Cardiac atrium fibroblast (primary cell): ENCODE results near the gene GLIPR1. TPM values are rescaled to one million over a fixed set of nuclear protein-coding genes. Genes with fewer than 3 reads are reported as not detected.

Source experiments
- total RNA-seq: library from RNA; depleted of rRNA; stranded (reverse); fragments of >200 nt; gene quantifications from 2 replicates; pipeline ENCODE4 v1.2.3, GENCODE V29; 2015

Gene GLIPR1
- total RNA-seq, result 42.2 and 62.4 TPM in 2 replicates

DNA sequence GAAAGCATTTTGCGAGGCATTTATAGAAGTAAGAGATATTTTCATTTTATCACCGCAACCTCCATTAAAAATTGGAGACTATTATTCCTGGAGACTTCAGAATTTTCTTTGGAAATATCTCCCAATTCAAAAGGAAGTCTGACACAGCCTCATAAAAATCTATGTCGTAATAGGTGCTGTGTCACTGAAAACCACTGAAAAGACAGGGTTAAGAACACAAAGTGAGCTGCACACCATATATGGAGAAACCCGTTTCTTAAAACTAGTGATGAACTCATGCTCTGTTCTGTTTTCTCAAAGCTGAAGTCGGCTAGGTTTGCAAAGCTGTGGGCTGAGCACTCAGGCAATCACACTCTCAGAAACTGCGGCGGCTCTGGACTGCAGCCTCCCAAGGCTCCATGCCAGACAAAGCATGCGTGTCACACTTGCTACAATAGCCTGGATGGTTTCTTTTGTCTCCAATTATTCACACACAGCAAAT, at the start of gene GLIPR1:
GLIPR1 (plus strand) TSS at position 287 of the 481 bp plus-strand sequence; CDS start at position 413, 126 bp downstream.

DNA sequence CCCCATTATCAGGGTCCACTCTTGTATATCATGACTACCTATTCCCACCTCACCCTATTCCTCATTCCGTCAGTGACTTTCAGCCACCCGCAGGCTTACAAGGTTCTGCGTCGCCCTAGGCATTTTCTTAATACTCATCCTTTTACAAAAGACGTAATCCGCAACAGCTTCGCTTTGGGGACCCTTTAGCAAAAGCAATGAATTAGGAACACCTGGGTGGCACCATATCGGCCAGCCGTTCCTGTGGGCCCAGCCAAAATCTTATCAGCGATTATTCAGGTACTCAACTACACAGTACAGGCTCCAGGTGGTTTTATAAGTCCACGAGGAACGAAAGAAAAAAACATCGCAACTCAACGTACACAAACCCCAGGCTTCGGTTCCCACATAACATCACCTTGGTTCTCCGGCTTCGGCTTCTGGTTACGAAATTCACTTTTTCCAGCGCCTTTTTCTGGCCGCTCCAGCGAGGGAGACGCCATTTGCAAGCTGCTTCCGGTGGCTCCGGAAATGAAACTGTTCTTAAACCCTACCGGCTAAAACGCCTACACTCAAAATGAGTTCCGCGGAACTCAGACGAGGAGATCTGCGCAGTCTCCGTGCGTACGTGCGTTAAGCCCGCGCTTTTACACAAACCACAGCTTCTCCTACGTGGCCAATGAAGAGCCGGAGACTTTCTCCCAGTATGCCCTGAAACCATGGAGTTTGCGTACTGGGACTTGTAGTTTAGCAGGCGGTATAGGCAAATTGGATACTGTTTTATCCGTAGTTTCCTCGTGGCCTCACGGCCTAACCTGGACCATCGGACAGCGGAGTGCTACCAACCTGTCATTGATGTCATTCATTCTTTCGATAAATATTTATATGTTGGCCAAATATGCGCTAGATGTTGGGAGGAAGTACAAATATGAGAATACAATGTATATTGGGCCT, 30.8 kb downstream of the GLIPR1 start, which contains the start of gene KRR1:
KRR1 (minus strand) TSS at position 494 of the 933 bp plus-strand sequence; CDS start at position 482, 12 bp downstream.

Other genes with a start within 250 kb of the GLIPR1 start
- gene CAPS2, start 150.4 kb upstream of the GLIPR1 start, total RNA-seq, result 0.16 and 0.36 TPM in 2 replicates
- not detected in 2 replicates for gene GLIPR1L1, start 146.1 kb upstream of the GLIPR1 start, total RNA-seq
- gene GLIPR1L2, start 89.7 kb upstream of the GLIPR1 start, total RNA-seq, result 0.18 and 15.6 TPM in 2 replicates
- gene KRR1, start 30.9 kb downstream of the GLIPR1 start, total RNA-seq, result 18.6 and 33.7 TPM in 2 replicates